Immature natural killer cell (primary cell): ENCODE measurements around the gene WWOX. TPM values are rescaled to one million over a fixed set of nuclear protein-coding genes. Genes with fewer than 3 reads are reported as not detected.
A peak's percentile ranks its signal among the peaks of the same experiment; 100 is the strongest.

Experiments used
- DNase-seq, 3 donors: peaks; one replicate each; pipeline ENCODE4 v3.0.0; 2022; ENCODE audit warnings: mixed read lengths in 1 of 3
- H3K27ac Mint-ChIP-seq, 6 donors: one replicate each; pipeline ENCODE4 v1.8.0; 2020; ENCODE audit warnings: mixed read lengths in 6 of 6, mild to moderate bottlenecking in 5 of 6, inconsistent platforms in 4 of 6, moderate library complexity in 3 of 6
- H3K27me3 Mint-ChIP-seq, 3 donors: one replicate each; pipeline ENCODE4 v1.8.0; 2020 to 2021; ENCODE audit warnings: low read depth in 3 of 3, mild to moderate bottlenecking in 3 of 3, mixed read lengths in 3 of 3, moderate library complexity in 3 of 3, inconsistent platforms in 1 of 3
- H3K36me3 Mint-ChIP-seq, 3 donors: one replicate each; pipeline ENCODE4 v1.8.0; 2020; ENCODE audit warnings: mixed read lengths in 3 of 3, inconsistent platforms in 2 of 3, mild to moderate bottlenecking in 2 of 3
- H3K4me1 Mint-ChIP-seq, 2 donors: one replicate each; pipeline ENCODE4 v1.8.0; 2020; ENCODE audit warnings: inconsistent platforms in 2 of 2, mild to moderate bottlenecking in 2 of 2, mixed read lengths in 2 of 2, moderate library complexity in 1 of 2
- H3K4me3 Mint-ChIP-seq, 5 donors: one replicate each; pipeline ENCODE4 v1.8.0; 2020; ENCODE audit warnings: mild to moderate bottlenecking in 5 of 5, mixed read lengths in 5 of 5, inconsistent platforms in 3 of 5, moderate library complexity in 3 of 5
- H3K9me3 Mint-ChIP-seq, 6 donors: one replicate each; pipeline ENCODE4 v1.8.0; 2020; ENCODE audit warnings: mild to moderate bottlenecking in 6 of 6, mixed read lengths in 6 of 6, inconsistent platforms in 4 of 6, moderate library complexity in 3 of 6
- polyA plus RNA-seq, 3 donors: library from polyadenylated mRNA; unstranded; fragments of 300-500 nt; fragmentation: Illumina TruSeq; gene quantifications; one replicate each; pipeline ENCODE4 v1.2.3, GENCODE V29; 2021

Gene WWOX
- polyA plus RNA-seq, 3 donors from 2014 or later: 9.0 to 13.9 (median 12.3) TPM

DNA sequence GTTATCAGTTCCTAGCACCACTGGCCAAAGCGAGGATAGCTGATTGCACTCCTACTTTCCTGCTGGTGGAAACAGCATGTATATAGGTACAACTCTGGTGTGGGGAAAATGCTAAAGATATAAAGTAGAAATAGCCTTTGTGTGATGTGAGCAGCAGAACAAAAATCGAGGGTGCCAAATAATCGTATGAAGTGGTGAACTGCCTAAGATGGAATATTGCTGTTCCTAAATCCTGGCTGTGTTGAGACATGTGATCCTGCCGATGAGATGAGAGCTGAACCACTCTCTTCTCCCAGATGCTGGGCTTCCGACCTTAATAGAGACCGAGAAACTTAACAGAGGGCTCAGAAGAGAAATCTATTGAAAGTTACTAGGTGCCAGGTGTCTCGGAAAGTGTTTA, 117.8 kb downstream of the WWOX start:
- Mint-ChIP-seq H3K36me3 (no peaks in the 10 kb centered on the region), H3K27me3 (no peaks in the 10 kb centered on the region), H3K4me3 (no peak overlapping the region), H3K4me1 (no peaks in the 10 kb centered on the region), H3K27ac (no peak overlapping the region), H3K9me3 (no peaks in the 10 kb centered on the region)
- no peak for DNase-seq

DNA sequence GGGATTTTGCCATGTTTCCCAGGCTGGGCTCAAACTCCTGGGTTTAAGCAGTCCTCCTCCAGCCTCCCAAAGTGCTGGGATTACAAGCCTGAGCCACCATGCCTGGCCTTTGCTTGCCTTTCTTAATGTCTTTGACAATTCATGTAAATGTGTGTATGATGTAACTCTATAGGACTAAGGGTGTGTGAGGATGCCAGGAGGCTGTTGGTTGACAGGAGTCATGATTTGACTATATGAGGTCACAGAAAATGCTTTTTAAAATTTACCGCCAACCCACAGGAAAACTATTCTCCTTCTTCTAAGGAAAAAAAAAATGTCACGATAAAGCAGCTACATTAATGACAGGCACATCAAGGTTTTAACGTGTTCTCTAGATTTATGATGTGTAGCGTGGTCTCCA, 118.8 kb downstream of the WWOX start:
- no peak overlapping the region for H3K4me3 Mint-ChIP-seq
- no peaks in the 10 kb centered on the region for H3K9me3 Mint-ChIP-seq
- H3K27ac Mint-ChIP-seq: no peak overlapping the region
- DNase-seq: no peak
- no peaks in the 10 kb centered on the region for H3K27me3 Mint-ChIP-seq
- H3K4me1 Mint-ChIP-seq: no peaks in the 10 kb centered on the region
- no peaks in the 10 kb centered on the region for H3K36me3 Mint-ChIP-seq

DNA sequence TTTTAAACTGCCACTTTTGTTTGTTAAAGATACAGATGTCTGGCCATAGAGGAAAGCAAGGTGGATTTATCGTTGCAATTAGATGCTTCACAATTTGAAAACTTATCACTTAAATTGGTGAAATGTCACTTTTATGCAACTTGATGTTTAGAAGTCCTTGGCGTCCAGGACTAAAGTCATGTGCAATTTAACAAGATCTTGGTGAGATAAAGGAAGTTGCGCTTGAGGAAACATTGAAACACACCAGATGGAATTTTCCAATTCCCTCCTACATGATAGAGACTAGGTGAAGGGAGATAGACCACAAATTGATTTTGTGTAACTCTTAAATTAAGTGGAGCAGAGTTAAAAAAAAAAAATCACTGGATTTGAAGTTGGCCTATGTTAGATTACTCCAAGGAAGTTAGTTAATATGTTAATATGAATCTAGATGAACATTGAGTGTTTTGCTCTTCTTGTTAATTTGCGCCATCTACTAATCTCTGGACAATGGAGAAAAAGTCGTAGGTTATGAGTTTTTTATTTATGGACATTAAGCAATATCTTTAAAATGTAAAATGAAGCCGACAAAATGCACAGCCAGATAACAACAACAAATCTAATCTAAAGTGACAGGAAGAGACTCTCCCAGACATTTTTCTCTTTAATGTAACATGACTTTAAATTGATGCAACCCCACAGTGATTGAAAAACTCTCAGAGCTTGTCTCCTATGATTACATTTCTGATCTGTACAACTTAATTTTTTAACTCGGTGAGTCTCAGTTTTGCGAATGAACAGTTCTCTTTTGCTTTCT, 119.6 kb downstream of the WWOX start:
- DNase-seq: no peak
- no peaks in the 10 kb centered on the region for H3K27me3 Mint-ChIP-seq
- H3K4me3 Mint-ChIP-seq: no peak overlapping the region
- H3K36me3 Mint-ChIP-seq: no peaks in the 10 kb centered on the region
- H3K9me3 Mint-ChIP-seq: no peaks in the 10 kb centered on the region
- H3K27ac Mint-ChIP-seq: no peak overlapping the region
- no peaks in the 10 kb centered on the region for H3K4me1 Mint-ChIP-seq

DNA sequence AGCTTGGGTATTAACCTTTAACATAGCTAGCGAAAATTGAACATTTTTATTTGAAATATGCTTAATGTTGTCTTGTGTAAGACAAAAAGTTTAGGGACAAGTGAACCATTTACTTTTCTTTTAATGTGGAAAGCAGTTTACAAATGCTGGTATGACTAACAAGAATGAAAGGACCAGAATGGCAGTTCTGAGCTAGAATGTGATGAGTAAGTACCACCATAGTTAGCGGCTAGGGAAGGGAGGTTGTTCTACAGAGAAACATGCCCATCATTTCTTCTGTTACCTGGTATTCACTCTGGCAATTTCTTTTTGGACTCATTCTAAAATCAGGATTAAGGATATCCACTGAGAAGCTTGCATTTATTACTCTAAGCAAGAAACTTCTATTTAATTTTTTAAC, 121.1 kb downstream of the WWOX start:
- no peaks in the 10 kb centered on the region for H3K4me1 Mint-ChIP-seq
- no peak for DNase-seq
- H3K9me3 Mint-ChIP-seq: no peaks in the 10 kb centered on the region
- no peak overlapping the region for H3K27ac Mint-ChIP-seq
- no peak overlapping the region for H3K4me3 Mint-ChIP-seq
- no peaks in the 10 kb centered on the region for H3K36me3 Mint-ChIP-seq
- no peaks in the 10 kb centered on the region for H3K27me3 Mint-ChIP-seq

DNA sequence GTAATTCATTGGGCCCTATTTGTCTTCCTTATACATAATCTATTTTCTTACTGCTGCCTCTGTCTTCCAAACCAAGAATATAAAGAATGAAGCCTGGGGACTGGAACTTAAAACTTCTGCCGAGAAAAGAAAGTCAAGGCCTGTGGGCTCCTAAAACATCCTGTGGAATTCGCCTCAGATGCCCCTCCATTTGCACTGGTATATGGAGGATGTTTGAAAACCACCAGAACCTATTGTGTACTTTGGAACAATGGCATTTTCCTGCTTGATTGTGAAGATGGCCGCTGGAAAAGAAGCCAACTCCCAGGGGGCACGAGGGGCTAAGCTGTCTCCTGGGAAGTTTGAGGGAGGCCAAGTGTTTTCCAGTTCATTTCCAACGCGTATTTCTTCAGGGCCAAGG, 122.4 kb downstream of the WWOX start:
- no peaks in the 10 kb centered on the region for H3K9me3 Mint-ChIP-seq
- H3K4me1 Mint-ChIP-seq: no peaks in the 10 kb centered on the region
- no peaks in the 10 kb centered on the region for H3K27me3 Mint-ChIP-seq
- H3K4me3 Mint-ChIP-seq: no peak overlapping the region
- no peaks in the 10 kb centered on the region for H3K36me3 Mint-ChIP-seq
- no peak for DNase-seq
- no peak overlapping the region for H3K27ac Mint-ChIP-seq

DNA sequence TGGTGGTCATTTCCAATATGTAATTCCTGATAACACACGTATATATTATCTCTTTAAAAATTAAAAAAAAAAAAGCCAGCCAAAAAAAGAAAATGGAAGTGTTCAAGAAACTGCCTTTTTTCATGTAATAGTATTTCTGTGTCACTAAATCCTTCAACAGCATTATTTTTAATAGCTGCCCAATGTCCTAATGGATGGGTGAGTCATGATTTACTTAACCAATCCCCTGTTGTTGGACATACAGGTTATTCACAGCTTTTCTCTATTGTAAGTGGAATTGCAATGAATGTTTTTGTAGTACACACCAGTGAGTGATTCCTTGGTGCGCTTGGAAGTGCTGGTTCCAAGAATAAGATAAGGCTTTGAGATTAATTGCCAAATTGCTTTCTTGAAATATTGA, 124.9 kb downstream of the WWOX start:
- Mint-ChIP-seq H3K27ac (no peak overlapping the region), H3K27me3 (no peaks in the 10 kb centered on the region)

DNA sequence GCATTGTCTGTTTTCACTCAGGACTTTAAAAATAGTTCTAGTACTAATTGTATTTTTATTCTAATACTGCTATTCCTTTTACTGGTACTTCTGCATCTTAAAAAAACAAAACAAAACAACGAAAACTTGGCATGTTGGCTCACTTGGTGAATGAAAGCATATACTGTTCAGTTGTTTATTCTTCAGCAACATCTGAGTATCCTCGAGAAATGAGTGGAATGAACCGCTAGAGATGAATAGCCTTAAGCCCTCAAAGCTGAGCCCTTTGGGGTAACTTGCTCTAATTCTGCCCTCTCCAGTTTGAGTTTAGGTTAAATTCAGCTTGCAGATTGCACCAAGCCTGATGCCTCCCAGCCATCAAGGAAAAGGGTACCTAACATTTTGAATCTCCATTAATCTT, 126.5 kb downstream of the WWOX start:
- Mint-ChIP-seq H3K9me3 (no peaks in the 10 kb centered on the region), H3K4me1 (no peaks in the 10 kb centered on the region), H3K4me3 (no peak overlapping the region), H3K27ac (no peak overlapping the region), H3K27me3 (no peaks in the 10 kb centered on the region), H3K36me3 (no peaks in the 10 kb centered on the region)
- DNase-seq: no peak

More for the DNA sequence above, 124.9 kb downstream of the WWOX start:
- Mint-ChIP-seq H3K4me3 (no peak overlapping the region), H3K4me1 (no peaks in the 10 kb centered on the region), H3K36me3 (no peaks in the 10 kb centered on the region), H3K9me3 (no peaks in the 10 kb centered on the region)
- no peak for DNase-seq

DNA sequence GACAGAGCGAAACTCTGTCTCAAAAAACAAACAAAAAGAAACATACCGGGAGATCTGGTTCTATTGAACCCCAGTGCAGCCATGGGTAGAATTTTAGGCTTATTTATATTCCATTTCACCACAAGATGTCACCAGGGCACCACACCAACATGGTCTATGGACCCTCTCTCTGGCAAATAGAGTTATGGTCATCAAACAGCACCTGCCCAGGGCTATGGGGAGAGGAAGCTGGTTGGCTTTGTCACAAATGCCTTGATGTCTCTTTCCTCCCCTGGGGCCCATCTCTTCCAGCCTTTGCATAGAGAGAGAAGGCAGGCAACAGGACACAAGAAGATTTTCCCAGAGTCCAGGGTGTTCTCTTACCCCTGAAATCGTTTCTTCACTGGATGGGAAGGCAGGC, 128.4 kb downstream of the WWOX start:
- Mint-ChIP-seq H3K4me3 (no peak overlapping the region), H3K9me3 (no peaks in the 10 kb centered on the region), H3K27ac (no peak overlapping the region), H3K36me3 (no peaks in the 10 kb centered on the region), H3K4me1 (no peaks in the 10 kb centered on the region), H3K27me3 (peaks cover 0 to 1% (median 0%) of the 10 kb centered on the region in 3 donors)
- DNase-seq: no peak

DNA sequence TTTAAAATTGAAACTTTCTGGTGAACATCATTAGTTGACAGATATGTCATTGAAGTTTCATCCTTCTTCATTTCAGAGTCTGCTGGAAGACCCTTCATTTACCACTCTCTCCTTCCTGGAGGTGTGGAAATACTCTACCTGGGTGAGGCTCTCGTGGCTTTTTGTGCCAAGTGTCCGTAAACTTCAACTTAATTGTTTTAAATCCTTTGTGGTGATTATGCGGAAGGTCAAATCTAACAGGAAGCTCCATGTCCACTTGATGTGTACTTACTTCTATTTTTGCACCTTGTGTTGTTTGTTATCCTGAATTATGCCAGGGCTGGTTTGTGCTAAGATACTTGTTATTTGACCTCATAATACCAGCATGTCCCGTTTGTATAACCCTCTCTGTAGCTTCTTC, 129.2 kb downstream of the WWOX start:
- DNase-seq: no peak
- no peak overlapping the region for H3K27ac Mint-ChIP-seq
- no peaks in the 10 kb centered on the region for H3K4me1 Mint-ChIP-seq
- H3K27me3 Mint-ChIP-seq: peaks cover 0 to 1% (median 0%) of the 10 kb centered on the region in 3 donors
- H3K36me3 Mint-ChIP-seq: no peaks in the 10 kb centered on the region
- no peak overlapping the region for H3K4me3 Mint-ChIP-seq
- H3K9me3 Mint-ChIP-seq: no peaks in the 10 kb centered on the region

DNA sequence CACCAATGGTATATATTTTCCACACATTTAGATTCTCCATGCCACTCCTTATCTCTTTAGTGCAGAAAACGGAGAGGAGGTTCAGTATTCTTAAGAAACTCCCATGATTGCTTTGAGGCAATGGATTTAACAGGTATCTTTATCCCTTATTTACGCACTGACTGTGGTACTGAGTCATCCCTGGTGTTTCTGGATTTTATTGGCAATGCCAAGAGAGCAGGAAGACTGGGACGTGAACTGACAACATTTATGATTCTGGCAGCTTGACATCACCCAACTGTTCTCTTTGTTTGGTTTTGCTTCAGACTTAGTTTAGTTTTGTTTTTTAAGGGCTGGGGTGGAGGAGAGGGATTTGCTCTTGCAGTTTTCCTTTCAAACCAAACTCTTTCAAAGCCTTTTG, 131.4 kb downstream of the WWOX start:
- no peak overlapping the region for H3K4me3 Mint-ChIP-seq
- no peak for DNase-seq
- peaks cover 0 to 1% (median 0%) of the 10 kb centered on the region in 3 donors for H3K27me3 Mint-ChIP-seq
- H3K9me3 Mint-ChIP-seq: no peaks in the 10 kb centered on the region
- H3K27ac Mint-ChIP-seq: no peak overlapping the region
- no peaks in the 10 kb centered on the region for H3K36me3 Mint-ChIP-seq
- H3K4me1 Mint-ChIP-seq: peaks cover 3 to 6% of the 10 kb centered on the region in 2 donors

DNA sequence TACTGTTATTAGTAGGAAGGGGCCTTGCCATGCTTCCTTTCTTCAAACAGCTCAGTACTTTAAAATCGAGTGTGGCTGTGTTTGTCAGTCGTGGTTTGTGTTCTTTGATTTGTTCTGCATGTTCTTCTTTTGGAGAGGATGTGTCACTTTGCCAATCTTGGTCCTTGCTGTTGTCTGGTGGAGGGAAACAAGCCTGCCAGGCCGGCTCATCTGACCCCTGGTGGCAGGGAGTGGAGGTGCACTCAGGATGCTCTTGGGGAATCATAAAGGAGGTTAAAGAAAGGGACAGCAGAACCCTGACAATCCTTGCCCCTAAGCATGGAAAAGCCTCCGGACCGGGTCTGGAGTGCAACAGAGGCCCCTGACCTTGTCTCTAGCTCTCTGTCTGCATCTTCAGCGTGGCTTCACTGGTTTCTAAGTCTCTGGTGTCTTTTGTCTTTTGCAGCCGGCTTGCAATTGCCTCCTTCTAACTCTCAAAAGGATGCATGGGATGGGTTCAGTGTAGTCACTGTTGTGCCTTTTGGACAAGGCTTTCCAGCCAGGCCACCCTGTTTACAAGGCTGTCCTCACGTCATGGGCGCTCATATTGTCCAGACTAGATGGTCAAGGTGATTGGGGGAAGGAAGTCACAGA, 135.8 kb downstream of the WWOX start:
- peak; percentile 54 to 62 (median 56) for DNase-seq
- peaks cover 0 to 7% (median 0%) of the 10 kb centered on the region in 3 donors for H3K36me3 Mint-ChIP-seq
- H3K4me1 Mint-ChIP-seq: peaks cover 3 to 6% of the 10 kb centered on the region in 2 donors
- peaks cover 0 to 5% (median 0%) of the 10 kb centered on the region in 3 donors for H3K27me3 Mint-ChIP-seq
- H3K27ac Mint-ChIP-seq: no peak overlapping the region
- no peaks in the 10 kb centered on the region for H3K9me3 Mint-ChIP-seq
- peak overlapping the region in 1 of 5 donors; percentile 6 for H3K4me3 Mint-ChIP-seq

DNA sequence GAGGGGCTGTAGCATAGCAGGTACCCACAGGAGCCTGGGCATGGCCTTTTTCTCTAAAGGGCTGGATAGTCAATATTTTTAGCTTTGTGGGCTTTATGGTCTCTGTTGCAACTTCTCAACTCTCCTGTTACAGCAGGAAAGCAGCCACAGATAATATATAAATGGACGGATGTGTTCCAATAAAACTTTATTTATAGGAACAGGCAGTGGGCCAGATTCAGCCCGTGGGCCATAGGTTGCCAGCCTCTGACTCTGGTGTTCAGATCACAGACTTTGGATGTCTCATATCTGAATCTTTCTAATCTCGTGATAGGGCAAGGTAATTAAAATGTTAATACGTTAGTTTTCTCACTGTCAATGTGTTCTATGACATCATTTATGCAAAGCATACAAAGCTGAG, 136.4 kb downstream of the WWOX start:
- no peak for DNase-seq
- no peaks in the 10 kb centered on the region for H3K9me3 Mint-ChIP-seq
- peaks cover 0 to 5% (median 0%) of the 10 kb centered on the region in 3 donors for H3K27me3 Mint-ChIP-seq
- H3K4me1 Mint-ChIP-seq: peaks cover 3 to 6% of the 10 kb centered on the region in 2 donors
- no peak overlapping the region for H3K4me3 Mint-ChIP-seq
- peaks cover 0 to 7% (median 0%) of the 10 kb centered on the region in 3 donors for H3K36me3 Mint-ChIP-seq
- H3K27ac Mint-ChIP-seq: no peak overlapping the region

DNA sequence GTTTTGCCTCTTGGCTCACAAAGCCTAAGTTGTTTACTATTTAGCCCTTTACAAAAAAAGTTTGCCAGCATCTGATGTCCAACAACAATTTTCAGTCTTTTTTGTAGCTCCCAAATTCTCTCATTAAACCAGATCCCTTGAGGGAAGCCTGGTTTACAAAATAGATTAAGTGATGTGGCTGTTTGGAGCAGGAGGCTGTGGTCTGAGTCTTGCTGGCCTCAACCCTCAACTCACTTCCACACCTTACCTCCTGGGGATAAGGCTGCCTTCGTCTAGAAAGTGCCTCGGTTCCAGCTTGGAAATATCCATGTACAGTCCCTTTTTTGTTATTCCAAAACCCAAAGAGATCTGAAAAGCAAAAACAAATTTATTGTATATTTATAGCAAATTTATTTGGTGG, 138.4 kb downstream of the WWOX start:
- no peak for DNase-seq
- no peak overlapping the region for H3K4me3 Mint-ChIP-seq
- peaks cover 0 to 7% (median 0%) of the 10 kb centered on the region in 3 donors for H3K36me3 Mint-ChIP-seq
- no peak overlapping the region for H3K27ac Mint-ChIP-seq
- H3K27me3 Mint-ChIP-seq: peaks cover 0 to 3% (median 0%) of the 10 kb centered on the region in 3 donors
- no peaks in the 10 kb centered on the region for H3K9me3 Mint-ChIP-seq
- peaks cover 3 to 6% of the 10 kb centered on the region in 2 donors for H3K4me1 Mint-ChIP-seq

DNA sequence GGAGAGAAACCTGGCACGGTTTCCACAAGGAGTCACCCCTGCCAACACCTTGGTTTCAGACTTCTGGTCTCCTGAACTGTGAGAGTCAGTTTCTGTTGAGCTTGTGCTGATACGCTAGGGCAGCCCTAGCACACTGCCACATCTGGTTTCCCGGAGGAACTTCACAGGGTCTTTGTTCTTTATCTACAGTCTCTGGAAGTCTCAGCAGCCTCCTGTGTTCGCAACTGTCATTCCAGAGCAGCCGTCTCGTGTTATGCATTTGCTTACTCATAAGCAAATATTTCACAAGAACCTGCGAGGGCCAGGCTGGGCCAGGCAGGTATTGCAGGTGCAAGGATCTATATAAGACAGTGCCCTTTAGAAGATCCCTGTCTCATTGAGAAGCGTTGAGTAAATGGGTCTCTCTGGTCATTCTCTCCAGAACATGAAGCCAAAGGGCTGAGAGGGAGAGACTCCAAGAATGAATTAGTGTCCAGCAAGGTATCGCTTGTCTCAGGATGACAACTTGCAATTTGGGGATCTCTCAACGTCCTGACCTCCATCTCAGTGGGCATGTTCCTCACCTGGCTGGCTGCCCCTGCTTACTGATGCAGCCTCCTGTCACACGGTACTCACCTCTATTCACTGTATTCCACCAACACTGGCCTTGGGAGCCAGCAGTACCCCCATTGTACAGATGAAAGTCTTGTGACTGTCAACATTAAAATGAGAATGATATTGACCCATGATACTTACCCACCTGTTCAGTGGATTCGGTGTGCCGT, 141.2 kb downstream of the WWOX start:
- no peaks in the 10 kb centered on the region for H3K4me1 Mint-ChIP-seq
- peaks cover 0 to 5% (median 0%) of the 10 kb centered on the region in 3 donors for H3K27me3 Mint-ChIP-seq
- H3K27ac Mint-ChIP-seq: no peak overlapping the region
- H3K9me3 Mint-ChIP-seq: no peaks in the 10 kb centered on the region
- no peak for DNase-seq
- peaks cover 0 to 7% (median 0%) of the 10 kb centered on the region in 3 donors for H3K36me3 Mint-ChIP-seq
- no peak overlapping the region for H3K4me3 Mint-ChIP-seq
